Esophagus squamous epithelium (tissue), 4 donors: ENCODE results near the gene FAM107B.

Experiments
- POLR2A ChIP-seq, 4 donors: fragments of 450-650 bp; IDR thresholded peaks; one replicate each; pipeline ENCODE4 v1.6.1; 2017; ENCODE audit warnings: antibody characterized with exemption in 4 of 4, mild to moderate bottlenecking in 4 of 4, moderate library complexity in 3 of 4
- TF ChIP-seq, protein P1 (sequence below), 6 experiments: fragments of 450-650 bp in 4 of 6; fragments of 200-600 bp in 2 of 6; sonication (generic) in 2 of 6; IDR thresholded peaks; one replicate each; pipeline ENCODE4 v1.5.1; 2016 to 2019; ENCODE audit warnings: antibody characterized with exemption in 6 of 6, mild to moderate bottlenecking in 4 of 6, moderate library complexity in 4 of 6

- TF ChIP-seq POLR2A (IDR thresholded peaks at IDR 0.05): no peak
- TF ChIP-seq, protein P1, sequence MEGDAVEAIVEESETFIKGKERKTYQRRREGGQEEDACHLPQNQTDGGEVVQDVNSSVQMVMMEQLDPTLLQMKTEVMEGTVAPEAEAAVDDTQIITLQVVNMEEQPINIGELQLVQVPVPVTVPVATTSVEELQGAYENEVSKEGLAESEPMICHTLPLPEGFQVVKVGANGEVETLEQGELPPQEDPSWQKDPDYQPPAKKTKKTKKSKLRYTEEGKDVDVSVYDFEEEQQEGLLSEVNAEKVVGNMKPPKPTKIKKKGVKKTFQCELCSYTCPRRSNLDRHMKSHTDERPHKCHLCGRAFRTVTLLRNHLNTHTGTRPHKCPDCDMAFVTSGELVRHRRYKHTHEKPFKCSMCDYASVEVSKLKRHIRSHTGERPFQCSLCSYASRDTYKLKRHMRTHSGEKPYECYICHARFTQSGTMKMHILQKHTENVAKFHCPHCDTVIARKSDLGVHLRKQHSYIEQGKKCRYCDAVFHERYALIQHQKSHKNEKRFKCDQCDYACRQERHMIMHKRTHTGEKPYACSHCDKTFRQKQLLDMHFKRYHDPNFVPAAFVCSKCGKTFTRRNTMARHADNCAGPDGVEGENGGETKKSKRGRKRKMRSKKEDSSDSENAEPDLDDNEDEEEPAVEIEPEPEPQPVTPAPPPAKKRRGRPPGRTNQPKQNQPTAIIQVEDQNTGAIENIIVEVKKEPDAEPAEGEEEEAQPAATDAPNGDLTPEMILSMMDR (IDR thresholded peaks at IDR 0.05): no peak
Measured at GRCh38 chr10:14566498-14566897, 208.2 kb downstream of the FAM107B start.
